Thyroid gland (tissue), 4 donors: Measurements from ENCODE around the gene PDPK1. TPM values are rescaled to one million over a fixed set of nuclear protein-coding genes. Genes with fewer than 3 reads are reported as not detected.

Experiments used
- DNase-seq, 2 donors: peaks; one replicate each; pipeline ENCODE4 v3.0.0-alpha.2; 2019
- H3K27ac ChIP-seq, 3 donors: fragments of 200-600 bp; sonication (generic); 1 replicate in 2 of 3; 2 replicates in 1 of 3; pipeline ENCODE4 v1.5.1; 2016 to 2019; ENCODE audit warnings: mild to moderate bottlenecking in 1 of 3, moderate library complexity in 1 of 3
- H3K27me3 ChIP-seq: fragments of 200-600 bp; sonication (generic); one replicate; pipeline ENCODE4 v1.5.1; 2019
- H3K36me3 ChIP-seq, 2 donors: fragments of 200-600 bp; sonication (generic); one replicate each; pipeline ENCODE4 v1.5.1; 2016 to 2019
- H3K4me1 ChIP-seq, 2 donors: fragments of 200-600 bp; sonication (generic); one replicate each; pipeline ENCODE4 v1.5.1; 2017 to 2019
- H3K4me3 ChIP-seq, 3 donors: fragments of 200-600 bp; sonication (generic); replicated peaks in 1 of 3; 1 replicate in 2 of 3; 2 replicates in 1 of 3; pipeline ENCODE4 v1.5.1; 2016; ENCODE audit warnings: mild to moderate bottlenecking in 1 of 3
- H3K9me3 ChIP-seq: fragments of 200-600 bp; sonication (generic); one replicate; pipeline ENCODE4 v1.5.1; 2017
- POLR2A ChIP-seq, 2 donors: fragments of 450-650 bp; IDR thresholded peaks; one replicate each; pipeline ENCODE4 v1.6.1; 2017; ENCODE audit warnings: antibody characterized with exemption in 2 of 2, mild to moderate bottlenecking in 2 of 2, moderate library complexity in 1 of 2
- WGBS, 2 donors: methylation state at CpG; one replicate each; pipeline ENCODE4 v1.1.5; 2017; 5-methylcytosine and 5-hydroxymethylcytosine counted together
- intact Hi-C: fragments of 100-400 bp; cut with DNase I; formaldehyde crosslinking; loops from one replicate; pipeline ENCODE4 v1.15.1; 2023
- total RNA-seq, 4 donors: library from RNA; depleted of rRNA; stranded (reverse); fragments of >200 nt; gene quantifications; one replicate each; pipeline ENCODE4 v1.2.3, GENCODE V29; 2016
- TF ChIP-seq, protein P1 (sequence below), 6 experiments: fragments of 200-600 bp in 3 of 6; fragments of 450-650 bp in 3 of 6; sonication (generic) in 3 of 6; IDR thresholded peaks; one replicate each; pipeline ENCODE4 v1.5.1; 2016 to 2019; ENCODE audit warnings: antibody characterized with exemption in 6 of 6, mild to moderate bottlenecking in 2 of 6, inconsistent platforms in 1 of 6, moderate library complexity in 1 of 6

PDPK1 gene
- total RNA-seq, 4 donors from 2014 or later, result 33.3 to 89.0 (median 39.5) TPM

DNA sequence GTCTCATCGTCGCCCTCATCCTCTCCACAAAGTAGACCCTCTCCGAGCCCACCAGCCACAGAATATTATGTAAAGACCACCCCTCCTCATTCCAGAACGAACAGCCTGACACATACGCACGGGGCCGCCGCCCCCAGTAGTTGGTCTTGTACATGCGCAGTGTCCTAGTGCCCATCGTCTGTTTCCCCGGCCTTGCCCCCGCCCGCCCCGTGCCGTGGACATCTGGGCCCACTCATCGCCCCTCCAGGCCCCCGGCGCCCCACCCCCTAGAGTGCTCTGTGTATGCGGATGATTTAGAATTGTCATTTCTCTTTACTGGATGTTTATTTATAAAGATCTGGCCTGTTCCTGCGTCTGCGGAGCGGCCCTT is 18.1 kb upstream of the PDPK1 start:
- intact Hi-C loops, result no loop called here
- Histone ChIP-seq H3K27me3 (no peaks in the 10 kb centered on the region), H3K9me3 (no peaks in the 10 kb centered on the region), H3K27ac (peak overlapping the region; percentile 49 to 78 (median 57)), H3K36me3 (peaks cover 0 to 3% of the 10 kb centered on the region in 2 donors), H3K4me1 (peaks cover 35 to 57% of the 10 kb centered on the region in 2 donors), H3K4me3 (no peak overlapping the region)
- DNase-seq, result no peak
- WGBS, 2 donors, result 55 to 59% methylated on average over 22 of the region's 22 CpGs
- TF ChIP-seq, protein P1, sequence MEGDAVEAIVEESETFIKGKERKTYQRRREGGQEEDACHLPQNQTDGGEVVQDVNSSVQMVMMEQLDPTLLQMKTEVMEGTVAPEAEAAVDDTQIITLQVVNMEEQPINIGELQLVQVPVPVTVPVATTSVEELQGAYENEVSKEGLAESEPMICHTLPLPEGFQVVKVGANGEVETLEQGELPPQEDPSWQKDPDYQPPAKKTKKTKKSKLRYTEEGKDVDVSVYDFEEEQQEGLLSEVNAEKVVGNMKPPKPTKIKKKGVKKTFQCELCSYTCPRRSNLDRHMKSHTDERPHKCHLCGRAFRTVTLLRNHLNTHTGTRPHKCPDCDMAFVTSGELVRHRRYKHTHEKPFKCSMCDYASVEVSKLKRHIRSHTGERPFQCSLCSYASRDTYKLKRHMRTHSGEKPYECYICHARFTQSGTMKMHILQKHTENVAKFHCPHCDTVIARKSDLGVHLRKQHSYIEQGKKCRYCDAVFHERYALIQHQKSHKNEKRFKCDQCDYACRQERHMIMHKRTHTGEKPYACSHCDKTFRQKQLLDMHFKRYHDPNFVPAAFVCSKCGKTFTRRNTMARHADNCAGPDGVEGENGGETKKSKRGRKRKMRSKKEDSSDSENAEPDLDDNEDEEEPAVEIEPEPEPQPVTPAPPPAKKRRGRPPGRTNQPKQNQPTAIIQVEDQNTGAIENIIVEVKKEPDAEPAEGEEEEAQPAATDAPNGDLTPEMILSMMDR (IDR thresholded peaks at IDR 0.05), result no peak
- TF ChIP-seq POLR2A (IDR thresholded peaks at IDR 0.05), result no peak

DNA sequence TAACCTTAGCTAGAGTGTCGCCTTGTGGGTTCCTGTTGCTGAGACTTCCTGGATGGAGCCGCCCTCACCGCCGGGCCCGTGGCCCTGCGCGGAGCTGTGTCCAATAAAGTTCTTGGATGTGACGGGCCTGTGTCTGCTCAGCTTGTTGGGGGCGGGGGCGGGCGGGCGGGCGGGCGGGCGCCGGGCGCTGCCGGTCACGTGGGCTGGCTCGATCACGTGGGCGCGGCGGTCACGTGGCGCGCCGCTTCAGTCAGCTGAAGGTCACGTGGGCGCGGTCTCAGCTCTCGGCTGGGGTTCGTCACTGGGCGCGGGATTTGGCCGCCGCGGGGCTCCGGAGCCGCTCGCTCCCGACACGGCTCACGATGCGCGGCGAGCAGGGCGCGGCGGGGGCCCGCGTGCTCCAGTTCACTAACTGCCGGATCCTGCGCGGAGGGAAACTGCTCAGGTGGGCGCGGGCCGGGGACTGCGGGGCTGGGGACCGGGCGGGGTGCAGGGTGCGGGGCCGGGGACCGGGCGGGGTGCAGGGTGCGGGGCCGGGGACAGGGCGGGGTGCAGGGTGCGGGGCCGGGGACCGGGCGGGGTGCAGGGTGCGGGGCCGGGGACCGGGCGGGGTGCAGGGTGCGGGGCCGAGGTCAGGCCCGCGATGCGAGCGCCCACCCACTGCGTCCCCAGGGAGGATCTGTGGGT is 17.6 kb upstream of the PDPK1 start, which contains the start of gene AMDHD2:
Gene AMDHD2, plus strand, starts transcription at position 275 of the 687 bp plus-strand sequence. Its CDS starts 88 bp downstream, at position 363.
- Histone ChIP-seq H3K36me3 (peaks cover 0 to 3% of the 10 kb centered on the region in 2 donors), H3K27ac (peak within 1 kb of the TSS; percentile 49 to 78 (median 57)), H3K27me3 (no peaks in the 10 kb centered on the region), H3K9me3 (no peaks in the 10 kb centered on the region), H3K4me3 (peak within 1 kb of the TSS in 2 of 3 donors; percentile 39 to 50), H3K4me1 (peaks cover 32 to 53% of the 10 kb centered on the region in 2 donors)
- intact Hi-C loops, result no loop called here
- peak; percentile 89 to 92 for DNase-seq
- TF ChIP-seq POLR2A (IDR thresholded peaks at IDR 0.05), result peak in 1 of 2 donors; percentile 50
- TF ChIP-seq, protein P1 (IDR thresholded peaks at IDR 0.05), result no peak
- 5% methylated on average over 15 of the region's 83 CpGs; no CpG with 5 or more reads in 1 of the 2 donors for WGBS, 2 donors

DNA sequence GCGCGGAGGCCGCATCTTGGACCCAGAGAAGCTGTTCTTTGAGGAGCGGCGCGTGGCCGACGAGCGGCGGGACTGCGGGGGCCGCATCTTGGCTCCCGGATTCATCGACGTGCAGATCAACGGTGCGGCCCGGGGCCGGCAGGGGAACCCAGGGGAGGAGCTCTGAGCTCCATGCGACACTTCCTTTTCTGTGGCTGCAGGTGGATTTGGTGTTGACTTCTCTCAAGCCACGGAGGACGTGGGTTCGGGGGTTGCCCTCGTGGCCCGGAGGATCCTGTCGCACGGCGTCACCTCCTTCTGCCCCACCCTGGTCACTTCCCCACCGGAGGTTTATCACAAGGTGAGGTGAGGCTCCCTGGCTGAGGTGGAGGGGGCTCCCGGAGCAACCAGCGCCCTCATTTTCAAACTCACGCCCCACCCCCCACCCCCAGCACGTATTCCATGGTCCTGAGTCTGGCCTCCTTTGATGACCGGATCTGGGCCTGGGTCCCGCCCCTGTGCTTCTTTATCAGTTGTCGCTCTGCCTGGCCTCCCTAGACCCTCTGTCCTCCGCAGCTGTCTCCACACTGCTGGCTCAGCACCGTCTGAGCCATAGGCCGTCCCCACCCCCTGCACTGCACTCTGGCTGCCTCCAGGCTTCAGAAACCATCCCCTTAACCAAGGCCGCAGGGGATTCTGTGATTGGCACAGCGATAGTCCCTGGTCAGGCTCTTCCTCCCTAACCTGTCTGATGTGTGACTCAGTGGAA is 16.9 kb upstream of the PDPK1 start:
- peaks cover 25 to 46% of the 10 kb centered on the region in 2 donors for H3K4me1 ChIP-seq
- DNase-seq, result peak in 1 of 2 donors; percentile 19
- peak overlapping the region in 2 of 3 donors; percentile 39 to 50 for H3K4me3 ChIP-seq
- no peak for TF ChIP-seq POLR2A (IDR thresholded peaks at IDR 0.05)
- TF ChIP-seq, protein P1 (IDR thresholded peaks at IDR 0.05), result no peak
- no peaks in the 10 kb centered on the region for H3K9me3 ChIP-seq
- no peaks in the 10 kb centered on the region for H3K27me3 ChIP-seq
- H3K36me3 ChIP-seq, result peaks cover 0 to 10% of the 10 kb centered on the region in 2 donors
- H3K27ac ChIP-seq, result peak overlapping the region in 2 of 3 donors; percentile 27 to 37
- intact Hi-C loops, result no loop called here
- WGBS, 2 donors, result 35 to 64% methylated on average over 11 to 26 of the region's 41 CpGs

DNA sequence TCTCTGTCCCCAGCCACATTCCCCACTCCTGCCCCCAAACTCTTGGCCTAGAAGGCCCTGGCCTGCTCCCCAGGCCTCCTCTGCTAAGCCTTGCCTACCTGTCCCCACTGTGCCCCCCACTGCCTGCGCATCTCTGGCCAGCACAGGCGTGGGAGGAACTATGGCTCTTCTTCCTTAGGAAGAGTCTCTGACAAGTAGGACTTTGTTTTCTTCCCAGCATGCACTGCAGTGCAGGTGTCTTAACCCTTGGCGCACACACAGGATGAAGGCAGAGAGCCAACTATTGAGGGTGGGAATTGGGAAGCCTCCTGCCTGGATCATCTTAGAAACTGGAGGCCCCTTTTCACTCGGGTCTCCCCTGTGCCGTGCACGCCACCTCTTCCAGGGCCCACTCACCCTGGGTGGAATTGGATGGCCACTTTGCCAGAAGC is 14.0 kb upstream of the PDPK1 start:
- intact Hi-C loops, result no loop called here
- Histone ChIP-seq H3K4me1 (peaks cover 14 to 20% of the 10 kb centered on the region in 2 donors), H3K4me3 (no peak overlapping the region), H3K27me3 (no peaks in the 10 kb centered on the region), H3K36me3 (peaks cover 0 to 22% of the 10 kb centered on the region in 2 donors), H3K27ac (no peak overlapping the region), H3K9me3 (no peaks in the 10 kb centered on the region)
- WGBS, 2 donors, result 86 to 90% methylated on average over 6 of the region's 6 CpGs
- TF ChIP-seq POLR2A (IDR thresholded peaks at IDR 0.05), result no peak
- TF ChIP-seq, protein P1 (IDR thresholded peaks at IDR 0.05), result no peak
- DNase-seq, result no peak
